OCI-LY7 (cell line): ENCODE measurements around the gene PRR33. TPM values are rescaled to one million over a fixed set of nuclear protein-coding genes. Genes with fewer than 3 reads are reported as not detected.
"Not testable (repeated sequence)": the region's sequence is repeated elsewhere in the genome, so short reads cannot be mapped to it uniquely, and the experiment has no call there.

Source experiments
- BruUV-seq: library from RNA; stranded (reverse); fragments of 400-500 nt; replicated peaks from 2 replicates; lab custom pipeline; 2021; lab: Mats Ljungman, UMichigan
- CTCF ChIA-PET: fragments of 300-600 bp; sonication (Branson Sonifier 250); formaldehyde crosslinking; loops from one replicate; lab custom pipeline; 2022; ENCODE audit warnings: antibody characterized with exemption; ENCODE audit not compliant: unreplicated experiment; lab: Charles Lee
- POLR2A ChIA-PET: fragments of 300-600 bp; sonication (Branson Sonifier 250); formaldehyde crosslinking; loops from one replicate; lab custom pipeline; 2022; ENCODE audit warnings: antibody characterized with exemption; lab: Charles Lee
- DNase-seq: peaks from one replicate; pipeline ENCODE4 v3.0.0-alpha.2; 2015; ENCODE audit warnings: low spot score
- H2AFZ ChIP-seq: fragments of 200-600 bp; sonication (generic), shearing (Covaris generic); 2 replicates; pipeline ENCODE4 v1.6.1; 2014; ENCODE audit warnings: mild to moderate bottlenecking, antibody characterized with exemption, low read length, moderate library complexity
- H3K27ac ChIP-seq: fragments of 200-600 bp; sonication (generic); 2 replicates; pipeline ENCODE4 v1.5.1; 2014; ENCODE audit warnings: mixed run types, low read depth, mild to moderate bottlenecking, moderate library complexity, low read length, inconsistent platforms; ENCODE audit not compliant: poor library complexity, severe bottlenecking
- H3K36me3 ChIP-seq: fragments of 200-600 bp; sonication (generic); 2 replicates; pipeline ENCODE4 v1.6.1; 2014; ENCODE audit warnings: mild to moderate bottlenecking, antibody characterized with exemption, low read length, moderate library complexity, mixed read lengths; ENCODE audit not compliant: insufficient read depth
- H3K4me1 ChIP-seq: fragments of 200-600 bp; sonication (generic); 2 replicates; pipeline ENCODE4 v1.5.1; 2014; ENCODE audit warnings: mild to moderate bottlenecking, low read length; ENCODE audit not compliant: insufficient read depth, poor library complexity, severe bottlenecking
- H3K4me2 ChIP-seq: fragments of 200-600 bp; sonication (generic); 2 replicates; pipeline ENCODE4 v1.6.1; 2014; ENCODE audit warnings: mild to moderate bottlenecking, low read length
- H3K4me3 ChIP-seq: fragments of 200-600 bp; sonication (generic); 2 replicates; pipeline ENCODE4 v1.5.1; 2014; ENCODE audit warnings: mild to moderate bottlenecking, low read depth, low read length; ENCODE audit not compliant: poor library complexity, severe bottlenecking
- H3K79me2 ChIP-seq: fragments of 200-600 bp; sonication (generic); 2 replicates; pipeline ENCODE4 v1.6.1; 2016; ENCODE audit warnings: low read depth, mild to moderate bottlenecking, low read length, moderate library complexity, mixed read lengths; ENCODE audit not compliant: insufficient read depth
- H3K9me2 ChIP-seq: fragments of 200-600 bp; sonication (generic); 2 replicates; pipeline ENCODE4 v1.6.1; 2016; ENCODE audit warnings: mild to moderate bottlenecking, low read length, mixed read lengths; ENCODE audit not compliant: insufficient read depth
- H3K9me3 ChIP-seq: fragments of 200-600 bp; sonication (generic); 2 replicates; pipeline ENCODE4 v1.6.1; 2014; ENCODE audit warnings: mild to moderate bottlenecking, mixed run types, low read length, mixed read lengths
- H4K20me1 ChIP-seq: fragments of 200-600 bp; sonication (generic); 2 replicates; pipeline ENCODE4 v1.6.1; 2014; ENCODE audit warnings: mild to moderate bottlenecking, antibody characterized with exemption, low read length, moderate library complexity, mixed read lengths; ENCODE audit not compliant: insufficient read depth
- CTCF ChIP-seq: fragments of 200-600 bp; sonication (generic); conservative IDR thresholded peaks from 2 replicates; pipeline ENCODE4 v1.5.1; 2014; ENCODE audit warnings: mild to moderate bottlenecking, antibody characterized with exemption, low read length, moderate library complexity, mixed read lengths
- intact Hi-C: fragments of 100-400 bp; cut with micrococcal nuclease; formaldehyde crosslinking; loops from one replicate; pipeline ENCODE4 v1.10.0; 2022; ENCODE audit not compliant: unreplicated experiment
- total RNA-seq, 2 experiments: library from RNA; depleted of rRNA in 1 of 2; stranded (reverse); fragments of >200 nt in 1 of 2; shearing (Covaris generic) in 1 of 2; gene quantifications; 2 replicates each; pipeline ENCODE4 v1.2.3, GENCODE V29; 2014 to 2022

The PRR33 gene
- total RNA-seq, 2 experiments from 2014 or later = not detected

GRCh38 chr11:1875093-1875850 is 16.4 kb downstream of the PRR33 start:
- Histone ChIP-seq H3K4me1 (no peaks in the 10 kb centered on the region), H3K4me2 (no peak overlapping the region), H3K9me2 (no peaks in the 10 kb centered on the region), H4K20me1 (no peaks in the 10 kb centered on the region; the same call in 1 of the 2 replicates), H3K27ac (no peak overlapping the region), H2AFZ (no peak overlapping the region), H3K9me3 (no peaks in the 10 kb centered on the region), H3K4me3 (no peak overlapping the region), H3K36me3 (no peaks in the 10 kb centered on the region), H3K79me2 (no peaks in the 10 kb centered on the region)
- CTCF ChIA-PET = no interaction called here
- intact Hi-C loops = no loop called here
- POLR2A ChIA-PET = interaction anchor here (0.6 kb wide), 1 partner anchor 200 kb away, joined by 3 read pairs; no protein-coding TSS in a partner anchor
- TF ChIP-seq CTCF = no peak
- no TSS peak for BruUV-seq
- DNase-seq = no peak

GRCh38 chr11:1874441-1875092 is 17.1 kb downstream of the PRR33 start:
- not testable (repeated sequence) for BruUV-seq

GRCh38 chr11:1873813-1874150 is 17.9 kb downstream of the PRR33 start:
- H3K36me3 ChIP-seq, POLR2A ChIA-PET, DNase-seq, H3K27ac ChIP-seq, H3K9me3 ChIP-seq, H3K4me2 ChIP-seq, intact Hi-C loops, H4K20me1 ChIP-seq, H3K79me2 ChIP-seq, H3K4me3 ChIP-seq, H3K4me1 ChIP-seq, H2AFZ ChIP-seq, BruUV-seq, H3K9me2 ChIP-seq, CTCF ChIA-PET: not testable (repeated sequence)

More at GRCh38 chr11:1874441-1875092, 17.1 kb downstream of the PRR33 start:
- H2AFZ ChIP-seq, H3K4me3 ChIP-seq, H3K27ac ChIP-seq, H3K4me1 ChIP-seq, CTCF ChIA-PET, H3K36me3 ChIP-seq, H3K4me2 ChIP-seq, intact Hi-C loops, H3K9me2 ChIP-seq, DNase-seq, H3K79me2 ChIP-seq, H4K20me1 ChIP-seq, POLR2A ChIA-PET, H3K9me3 ChIP-seq: not testable (repeated sequence)
